GM18511 (cell line): ENCODE measurements around the gene KDM2B.
"Not testable (repeated sequence)": the region's sequence is repeated elsewhere in the genome, so short reads cannot be mapped to it uniquely, and the experiment has no call there.

Source experiments
- ATAC-seq: cut with Tn5 transposase; IDR thresholded peaks from one replicate; pipeline ENCODE4 v1.9.1; 2021; ENCODE audit warnings: mild to moderate bottlenecking, moderate library complexity; ENCODE audit not compliant: unreplicated experiment

Gene KDM2B

GRCh38 chr12:121507984-121508383 is 72.8 kb downstream of the KDM2B start:
- no peak for ATAC-seq

- ATAC-seq, result no peak
Measured at GRCh38 chr12:121507245-121507644, 73.6 kb downstream of the KDM2B start.

GRCh38 chr12:121505513-121505912 is 75.3 kb downstream of the KDM2B start:
- ATAC-seq, result no peak

GRCh38 chr12:121504505-121504904 is 76.3 kb downstream of the KDM2B start:
- ATAC-seq, result no peak

- no peak for ATAC-seq
Measured at GRCh38 chr12:121503395-121503794, 77.4 kb downstream of the KDM2B start.

GRCh38 chr12:121501946-121502345 is 78.9 kb downstream of the KDM2B start:
- ATAC-seq, result no peak

GRCh38 chr12:121499929-121500793 is 80.7 kb downstream of the KDM2B start:
- no peak for ATAC-seq

GRCh38 chr12:121495746-121496145 is 85.1 kb downstream of the KDM2B start:
- ATAC-seq, result no peak

GRCh38 chr12:121494093-121494787 is 86.6 kb downstream of the KDM2B start:
- ATAC-seq, result no peak

- no peak for ATAC-seq
Measured at GRCh38 chr12:121490401-121491281, 90.2 kb downstream of the KDM2B start.

GRCh38 chr12:121489874-121490273 is 90.9 kb downstream of the KDM2B start:
- no peak for ATAC-seq

- ATAC-seq, result no peak
Measured at GRCh38 chr12:121484967-121485366, 95.9 kb downstream of the KDM2B start.

- not testable (repeated sequence) for ATAC-seq
Measured at GRCh38 chr12:121484564-121484963, 96.3 kb downstream of the KDM2B start.

GRCh38 chr12:121483949-121484348 is 96.9 kb downstream of the KDM2B start:
- no peak for ATAC-seq

- no peak for ATAC-seq
Measured at GRCh38 chr12:121476477-121476876, 104.3 kb downstream of the KDM2B start.

- ATAC-seq, result no peak
Measured at GRCh38 chr12:121475279-121475678, 105.5 kb downstream of the KDM2B start.

- ATAC-seq, result no peak
Measured at GRCh38 chr12:121472150-121472905, 108.5 kb downstream of the KDM2B start.

- no peak for ATAC-seq
Measured at GRCh38 chr12:121470751-121471150, 110.1 kb downstream of the KDM2B start.

- no peak for ATAC-seq
Measured at GRCh38 chr12:121468499-121468801, 112.4 kb downstream of the KDM2B start.

- no peak for ATAC-seq
Measured at GRCh38 chr12:121467638-121468498, 113.0 kb downstream of the KDM2B start.
